Spleen (tissue), 11 donors: ENCODE measurements around the gene ITFG2. TPM values are rescaled to one million over a fixed set of nuclear protein-coding genes. Genes with fewer than 3 reads are reported as not detected.

Experiments
- DNase-seq: peaks from one replicate; pipeline ENCODE4 v3.0.0-alpha.2; 2020
- H3K27ac ChIP-seq, 8 donors: fragments of 200-600 bp; sonication (generic) in 7 of 8; 1 replicate in 4 of 8; 2 replicates in 4 of 8; pipeline versions ENCODE4 v1.5.0 to v1.8.0; 2016 to 2021; ENCODE audit warnings: inconsistent platforms in 4 of 8, mild to moderate bottlenecking in 4 of 8, moderate library complexity in 1 of 8
- H3K27me3 ChIP-seq, 7 donors: fragments of 200-600 bp; sonication (generic) in 6 of 7; replicated peaks in 1 of 7; 1 replicate in 4 of 7; 2 replicates in 3 of 7; pipeline versions ENCODE4 v1.5.0 to v1.8.0; 2016 to 2021; ENCODE audit warnings: inconsistent platforms in 3 of 7, mild to moderate bottlenecking in 1 of 7
- H3K36me3 ChIP-seq, 6 donors: fragments of 200-600 bp; sonication (generic) in 5 of 6; 1 replicate in 4 of 6; 2 replicates in 2 of 6; pipeline versions ENCODE4 v1.5.0 to v1.8.0; 2016 to 2021; ENCODE audit warnings: inconsistent platforms in 2 of 6
- H3K4me1 ChIP-seq, 6 donors: fragments of 200-600 bp; sonication (generic) in 5 of 6; 1 replicate in 3 of 6; 2 replicates in 3 of 6; pipeline versions ENCODE4 v1.5.0 to v1.8.0; 2016 to 2021; ENCODE audit warnings: inconsistent platforms in 3 of 6
- H3K4me3 ChIP-seq, 8 donors: fragments of 200-600 bp; sonication (generic) in 7 of 8; 1 replicate in 4 of 8; 2 replicates in 4 of 8; pipeline versions ENCODE4 v1.5.0 to v1.8.0; 2016 to 2021; ENCODE audit warnings: inconsistent platforms in 4 of 8, mild to moderate bottlenecking in 4 of 8, moderate library complexity in 2 of 8
- H3K9me3 ChIP-seq, 8 donors: fragments of 200-600 bp; sonication (generic) in 7 of 8; 1 replicate in 4 of 8; 2 replicates in 4 of 8; pipeline versions ENCODE4 v1.5.0 to v1.8.0; 2016 to 2021; ENCODE audit warnings: inconsistent platforms in 4 of 8
- CTCF ChIP-seq, 11 experiments: fragments of 200-600 bp in 7 of 11; fragments of 450-650 bp in 4 of 11; sonication (generic) in 4 of 11; IDR thresholded peaks in 8 of 11; conservative IDR thresholded peaks in 3 of 11; 1 replicate in 7 of 11; 2 replicates in 4 of 11; pipeline versions ENCODE4 v1.4.0 to v1.8.0; 2016 to 2021; ENCODE audit warnings: antibody characterized with exemption in 11 of 11, inconsistent platforms in 4 of 11, mild to moderate bottlenecking in 1 of 11
- POLR2A ChIP-seq, 3 donors: fragments of 450-650 bp; IDR thresholded peaks; one replicate each; pipeline ENCODE4 v1.5.1; 2017; ENCODE audit warnings: antibody characterized with exemption in 3 of 3, mild to moderate bottlenecking in 1 of 3
- POLR2AphosphoS5 ChIP-seq, 3 donors: sonication (generic); formaldehyde crosslinking; IDR thresholded peaks; one replicate each; pipeline ENCODE4 v1.5.1; 2017; ENCODE audit warnings: antibody characterized with exemption in 3 of 3
- WGBS, 5 donors: extraction: QIAGEN DNeasy Blood & Tissue Kit in 3 of 5; methylation state at CpG; one replicate each; pipeline versions ENCODE4 v1.1.5 to v1.1.7; 2013 to 2018; 5-methylcytosine and 5-hydroxymethylcytosine counted together
- intact Hi-C: fragments of 100-400 bp; cut with DNase I; formaldehyde crosslinking; loops from one replicate; pipeline ENCODE4 v1.15.0; 2023; ENCODE audit warnings: low total_unique reads
- polyA plus RNA-seq, 3 donors: library from polyadenylated mRNA; stranded (reverse); fragments of 200-250 nt; gene quantifications; one replicate each; pipeline ENCODE4 v1.2.1, GENCODE V29; 2013
- total RNA-seq, 7 donors: library from RNA; depleted of rRNA in 3 of 7; stranded (reverse); fragments of >200 nt in 3 of 7; fragmentation: NEBNext Ultra II Directional in 4 of 7; extraction: Animal tissue kit (Norgen Biotek cat#: 25700) in 4 of 7; gene quantifications; one replicate each; pipeline versions ENCODE4 v1.1.0 to v1.2.1, GENCODE V29; 2016 to 2021
- donor health status: healthy with polysubstance abuse.
- donor health status: DM: no; HTN: no; CAD: no; lungs with moderate emphysema.
- donor health status: DM: no; HTN: no; CAD: no.
- donor health status: Bipolar disorder and iron deficiency.
- donor health status: healthy.
- donor health status: DM: no; HTN: no; CAD: no.
- donor health status: DM: yes; HTN: yes; CAD: no.

ITFG2 gene
- total and polyA plus RNA-seq, 10 donors = 28.9 to 79.3 (median 49.4) TPM

GRCh38 chr12:2833327-2833726, 20.9 kb downstream of the ITFG2 start:
- H3K4me1 ChIP-seq = peaks cover 0 to 26% (median 6%) of the 10 kb centered on the region in 6 donors
- TF ChIP-seq POLR2AphosphoS5 (IDR thresholded peaks at IDR 0.05) = no peak
- no peak for TF ChIP-seq CTCF (IDR thresholded peaks at IDR 0.05 in 8 of 11, conservative IDR thresholded peaks at IDR 0.05 in 3 of 11)
- TF ChIP-seq POLR2A (IDR thresholded peaks at IDR 0.05) = no peak
- peak overlapping the region in 2 of 8 donors; percentile 43 to 59 for H3K4me3 ChIP-seq
- WGBS, 5 donors = 63 to 72% (median 65%) methylated on average over 5 of the region's 5 CpGs
- intact Hi-C loops = no loop called here
- H3K9me3 ChIP-seq = no peaks in the 10 kb centered on the region
- H3K27me3 ChIP-seq = peaks cover 0 to 11% (median 0%) of the 10 kb centered on the region in 7 donors
- peak overlapping the region in 3 of 8 donors; percentile 65 to 75 (median 72) for H3K27ac ChIP-seq
- H3K36me3 ChIP-seq = peaks cover 0 to 63% (median 22%) of the 10 kb centered on the region in 6 donors
- no peak for DNase-seq

GRCh38 chr12:2833810-2834209, 21.3 kb downstream of the ITFG2 start:
- intact Hi-C loops = no loop called here
- peaks cover 0 to 11% (median 0%) of the 10 kb centered on the region in 7 donors for H3K27me3 ChIP-seq
- H3K27ac ChIP-seq = peak overlapping the region in 6 of 8 donors; percentile 9 to 75 (median 67)
- WGBS, 5 donors = 70 to 84% (median 83%) methylated on average over 9 of the region's 9 CpGs
- H3K9me3 ChIP-seq = no peaks in the 10 kb centered on the region
- H3K36me3 ChIP-seq = peaks cover 0 to 63% (median 19%) of the 10 kb centered on the region in 6 donors
- H3K4me1 ChIP-seq = peaks cover 0 to 26% (median 6%) of the 10 kb centered on the region in 6 donors
- H3K4me3 ChIP-seq = peak overlapping the region in 4 of 8 donors; percentile 17 to 59 (median 36)
- TF ChIP-seq POLR2AphosphoS5 (IDR thresholded peaks at IDR 0.05) (peak in 2 of 3 donors; percentile 35 to 65), POLR2A (IDR thresholded peaks at IDR 0.05) (no peak), CTCF (IDR thresholded peaks at IDR 0.05 in 8 of 11, conservative IDR thresholded peaks at IDR 0.05 in 3 of 11) (no peak)
- DNase-seq = no peak

GRCh38 chr12:2834581-2835491, 22.4 kb downstream of the ITFG2 start, which contains the start of gene NRIP2:
NRIP2 (minus strand) TSS chr12:2835035; CDS start chr12:2834983, 52 bp downstream.
- DNase-seq = no peak
- 32 to 38% (median 33%) methylated on average over 20 to 32 of the region's 32 CpGs for WGBS, 5 donors
- peak in 2 of 3 donors; percentile 41 to 61 for TF ChIP-seq POLR2AphosphoS5 (IDR thresholded peaks at IDR 0.05)
- TF ChIP-seq POLR2A (IDR thresholded peaks at IDR 0.05) = no peak
- TF ChIP-seq CTCF (IDR thresholded peaks at IDR 0.05 in 8 of 11, conservative IDR thresholded peaks at IDR 0.05 in 3 of 11) = peak in 1 of 11 experiments; percentile 12
- no peaks in the 10 kb centered on the region for H3K9me3 ChIP-seq
- intact Hi-C loops = no loop called here
- H3K27ac ChIP-seq = peak within 1 kb of the TSS in 7 of 8 donors; percentile 7 to 75 (median 65)
- peaks cover 0 to 26% (median 6%) of the 10 kb centered on the region in 6 donors for H3K4me1 ChIP-seq
- peak within 1 kb of the TSS in 7 of 8 donors; percentile 14 to 59 (median 24) for H3K4me3 ChIP-seq
- H3K27me3 ChIP-seq = peaks cover 0 to 11% (median 0%) of the 10 kb centered on the region in 7 donors
- peaks cover 0 to 63% (median 14%) of the 10 kb centered on the region in 6 donors for H3K36me3 ChIP-seq
